ENCODE data around the gene TMEM163. TPM values are rescaled to one million over a fixed set of nuclear protein-coding genes. Genes with fewer than 3 reads are reported as not detected.

Gene TMEM163
- total RNA-seq, 2 donors from 2014 or later = 0.55 to 23.1 TPM

DNA sequence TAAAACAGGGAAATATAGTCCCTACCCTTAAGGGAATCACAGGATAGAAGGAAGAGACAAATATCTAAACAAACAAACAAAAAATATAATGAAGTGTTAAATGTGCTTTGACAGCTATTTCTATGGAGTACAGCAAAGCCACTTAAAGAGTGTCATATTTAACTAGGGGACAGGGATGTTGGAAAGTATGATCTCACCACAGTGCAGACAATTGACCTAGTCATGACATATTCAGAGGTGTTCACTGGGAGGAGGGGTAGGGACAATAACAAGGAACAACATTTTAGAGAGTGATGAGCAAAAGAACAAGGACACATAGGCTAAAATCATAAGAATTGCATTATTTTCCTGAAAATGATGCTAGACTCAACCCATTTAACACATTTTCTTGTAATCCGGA is 107.5 kb downstream of the TMEM163 start:
- DNase-seq (ENCODE audit: low spot score) = no peak
- TF ChIP-seq CTCF (IDR thresholded peaks at IDR 0.05) = no peak
- no peak for TF ChIP-seq POLR2A (IDR thresholded peaks at IDR 0.05)
- Histone ChIP-seq H3K9me3 (no peaks in the 10 kb centered on the region), H3K36me3 (no peaks in the 10 kb centered on the region), H3K27me3 (replicated peaks; ENCODE audit: insufficient read depth) (no peaks in the 10 kb centered on the region), H3K4me1 (replicated peaks) (no peaks in the 10 kb centered on the region), H3K27ac (no peak overlapping the region), H3K4me3 (no peak overlapping the region)
- 96% methylated on average over 1 of the region's 1 CpG for WGBS
- intact Hi-C loops (cut with DNase I) = no loop called here

DNA sequence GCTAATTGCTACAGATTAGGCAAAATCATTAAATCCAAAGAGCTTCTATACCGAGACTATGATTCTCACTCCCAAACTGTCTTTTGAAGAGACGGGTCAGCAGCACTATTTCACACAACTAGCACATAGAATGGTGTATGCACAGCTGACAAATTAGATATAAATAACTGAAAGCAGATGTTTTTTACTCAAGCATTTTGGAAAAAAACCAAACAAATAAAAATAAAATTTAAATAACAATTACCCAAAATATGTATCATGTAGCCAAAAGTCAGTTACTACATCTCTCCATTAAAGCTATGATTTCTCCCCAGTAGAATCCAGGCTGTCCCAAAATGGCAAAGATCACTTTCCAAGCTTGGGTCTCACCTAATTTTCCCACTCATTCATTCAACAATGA is 107.9 kb downstream of the TMEM163 start:
- WGBS = 94% methylated on average over 2 of the region's 2 CpGs
- Histone ChIP-seq H3K27me3 (replicated peaks; ENCODE audit: insufficient read depth) (no peaks in the 10 kb centered on the region), H3K27ac (no peak overlapping the region), H3K9me3 (no peaks in the 10 kb centered on the region), H3K4me1 (replicated peaks) (no peaks in the 10 kb centered on the region), H3K4me3 (no peak overlapping the region), H3K36me3 (no peaks in the 10 kb centered on the region)
- no peak for DNase-seq (ENCODE audit: low spot score)
- intact Hi-C loops (cut with DNase I) = no loop called here
- TF ChIP-seq CTCF (IDR thresholded peaks at IDR 0.05) = no peak
- TF ChIP-seq POLR2A (IDR thresholded peaks at IDR 0.05) = no peak
- no peak for TF ChIP-seq POLR2AphosphoS5 (IDR thresholded peaks at IDR 0.05)

DNA sequence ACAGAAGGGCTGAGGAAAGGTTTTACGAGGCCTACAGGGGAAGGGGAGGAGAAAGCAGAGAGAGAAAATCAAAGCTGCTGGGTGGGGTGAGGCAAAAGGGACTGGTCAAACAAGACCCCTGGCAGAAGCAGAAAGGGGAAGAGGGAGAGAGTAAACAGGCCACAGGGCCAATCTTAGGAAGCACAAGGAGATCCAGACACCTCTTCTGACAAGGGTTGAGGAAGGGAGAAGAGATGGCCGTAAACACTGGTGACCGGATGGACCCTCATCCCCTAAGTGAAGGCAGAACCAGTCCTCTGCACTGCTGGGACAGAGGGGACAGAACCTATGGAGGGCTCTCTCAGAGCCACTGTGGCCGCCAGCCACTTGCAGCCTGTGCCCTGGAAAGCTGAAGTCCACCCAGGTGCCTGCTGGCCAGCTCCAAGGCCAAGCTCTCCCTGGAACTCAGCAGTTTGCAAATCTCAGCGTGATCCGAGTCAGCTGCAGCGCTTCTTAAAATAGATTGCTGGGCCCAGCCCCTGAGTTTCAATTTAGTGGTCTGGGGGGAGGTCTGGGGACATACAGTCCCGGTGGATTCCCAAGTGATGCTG is 108.8 kb downstream of the TMEM163 start:
- intact Hi-C loops (cut with DNase I) = no loop called here
- Histone ChIP-seq H3K36me3 (no peaks in the 10 kb centered on the region), H3K27ac (no peak overlapping the region), H3K4me1 (replicated peaks) (no peaks in the 10 kb centered on the region), H3K9me3 (no peaks in the 10 kb centered on the region), H3K27me3 (replicated peaks; ENCODE audit: insufficient read depth) (no peaks in the 10 kb centered on the region), H3K4me3 (no peak overlapping the region)
- no peak for TF ChIP-seq POLR2AphosphoS5 (IDR thresholded peaks at IDR 0.05)
- no peak for TF ChIP-seq POLR2A (IDR thresholded peaks at IDR 0.05)
- no peak for TF ChIP-seq CTCF (IDR thresholded peaks at IDR 0.05)
- 86% methylated on average over 8 of the region's 8 CpGs for WGBS
- no peak for DNase-seq (ENCODE audit: low spot score)

DNA sequence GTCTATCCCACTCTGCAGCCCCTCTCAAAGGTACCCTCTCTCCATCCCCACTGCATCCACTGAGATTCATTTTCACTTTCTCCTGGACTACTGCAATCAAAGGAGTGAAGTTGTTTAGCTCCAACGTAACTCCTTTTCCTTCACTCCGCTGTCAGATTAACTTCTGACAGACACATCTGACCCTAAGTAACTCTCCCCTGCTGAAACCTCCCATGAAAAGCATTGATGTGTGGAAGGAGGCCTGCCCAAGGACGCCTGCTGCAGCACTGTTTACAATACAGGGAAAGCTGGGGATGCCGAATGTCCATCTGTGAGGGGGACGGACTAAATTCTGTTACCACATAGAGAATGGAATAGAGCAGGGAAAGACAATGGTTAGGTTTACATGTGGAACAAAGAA is 114.8 kb downstream of the TMEM163 start:
- no peak for DNase-seq (ENCODE audit: low spot score)
- no peak overlapping the region for H3K4me3 ChIP-seq
- no peaks in the 10 kb centered on the region for H3K36me3 ChIP-seq
- H3K9me3 ChIP-seq = no peaks in the 10 kb centered on the region
- 23% methylated on average over 5 of the region's 5 CpGs for WGBS
- intact Hi-C loops (cut with DNase I) = no loop called here
- TF ChIP-seq POLR2A (IDR thresholded peaks at IDR 0.05) (no peak), CTCF (IDR thresholded peaks at IDR 0.05) (no peak), POLR2AphosphoS5 (IDR thresholded peaks at IDR 0.05) (no peak)
- no peaks in the 10 kb centered on the region for H3K4me1 ChIP-seq (replicated peaks)
- no peaks in the 10 kb centered on the region for H3K27me3 ChIP-seq (replicated peaks; ENCODE audit: insufficient read depth)
- H3K27ac ChIP-seq = no peak overlapping the region

DNA sequence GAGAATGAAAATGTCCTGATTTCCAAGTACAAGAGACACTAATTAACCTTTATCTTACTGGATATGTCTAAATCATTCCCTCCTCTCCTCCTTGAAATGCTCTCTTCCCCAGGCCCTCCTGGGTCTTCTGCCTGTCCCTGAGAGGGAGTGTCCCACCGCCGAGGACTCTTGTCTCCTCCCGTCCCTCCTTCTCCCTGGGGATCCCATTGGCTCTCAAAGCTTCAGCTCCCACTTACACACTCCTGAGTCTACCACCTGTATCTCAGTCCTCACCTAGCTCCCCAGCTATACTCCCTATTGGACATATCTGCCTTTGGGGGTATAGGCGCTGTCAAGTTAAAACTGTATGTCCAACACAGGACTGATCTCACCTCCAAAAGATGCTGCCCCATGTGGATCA is 116.1 kb downstream of the TMEM163 start:
- no peak for DNase-seq (ENCODE audit: low spot score)
- WGBS = 77% methylated on average over 4 of the region's 4 CpGs
- no peak for TF ChIP-seq POLR2A (IDR thresholded peaks at IDR 0.05)
- TF ChIP-seq CTCF (IDR thresholded peaks at IDR 0.05) = no peak
- TF ChIP-seq POLR2AphosphoS5 (IDR thresholded peaks at IDR 0.05) = no peak

More for the DNA sequence above, 116.1 kb downstream of the TMEM163 start:
- intact Hi-C loops (cut with DNase I) = no loop called here
- H3K4me1 ChIP-seq (replicated peaks) = no peaks in the 10 kb centered on the region
- no peaks in the 10 kb centered on the region for H3K9me3 ChIP-seq
- no peaks in the 10 kb centered on the region for H3K27me3 ChIP-seq (replicated peaks; ENCODE audit: insufficient read depth)
- H3K36me3 ChIP-seq = no peaks in the 10 kb centered on the region
- no peak overlapping the region for H3K27ac ChIP-seq
- H3K4me3 ChIP-seq = no peak overlapping the region
